ENCODE results near the gene PTH1R.

DNA sequence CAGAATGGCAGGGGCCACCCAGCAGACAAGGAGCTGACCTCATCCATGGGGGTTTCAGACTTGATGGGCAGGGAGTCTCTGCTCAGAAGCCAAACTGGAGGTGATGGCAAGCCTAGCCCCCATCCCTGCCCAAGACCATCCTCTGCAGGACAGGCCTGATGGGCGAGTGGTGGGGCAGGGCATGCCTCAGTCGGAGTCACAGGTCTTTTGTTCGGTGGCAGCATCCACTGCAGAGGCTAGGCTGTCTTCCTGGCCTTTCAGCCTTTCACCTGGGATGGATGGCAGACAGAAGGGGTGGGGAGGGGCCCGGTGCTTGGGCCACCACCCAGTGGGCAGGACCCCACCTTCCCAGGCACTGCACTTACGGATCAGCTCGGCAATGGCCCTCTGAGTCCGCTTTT lies 44.4 kb downstream of the PTH1R start:
- no peak for TF ChIP-seq TAF1 (IDR thresholded peaks at IDR 0.05; ENCODE audit: borderline replicate concordance, low read depth, low read length)
- TF ChIP-seq POLR2A (IDR thresholded peaks at IDR 0.05; ENCODE audit: low read depth, low read length): no peak

All from GM12892 (cell line).